Stimulated activated CD4-positive, alpha-beta T cell treated with anti-CD3 and anti-CD28 coated beads, Interleukin-1b, Interleukin-23, amount 100 ng/mL, for 4 hours (primary cell): Measurements from ENCODE around the gene KDM4C.

ENCODE experiments used
- DNase-seq, 2 donors: peaks; one replicate each; pipeline ENCODE4 v3.0.0-alpha.2; 2020; ENCODE audit warnings: low read depth in 2 of 2

The KDM4C gene

DNA sequence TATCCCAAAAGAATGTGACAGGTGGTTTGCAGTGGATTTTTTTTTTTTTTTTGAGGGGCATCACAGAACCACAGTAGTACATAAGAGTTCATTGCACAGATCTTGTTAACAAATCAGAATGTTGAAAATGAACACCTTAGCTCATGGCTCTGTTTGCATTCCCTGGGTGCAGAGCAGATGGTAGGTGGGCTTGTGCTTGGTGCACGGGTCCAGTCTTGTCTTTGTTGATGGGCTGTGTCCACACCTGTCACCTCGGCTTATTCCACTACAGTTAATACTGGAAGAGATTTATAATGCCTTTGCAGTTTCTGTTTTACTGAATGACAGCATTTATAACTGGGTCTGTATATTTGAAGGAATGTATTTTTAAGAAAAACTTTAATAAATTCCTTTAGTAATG lies 146.6 kb downstream of the KDM4C start:
- DNase-seq: no peak

DNA sequence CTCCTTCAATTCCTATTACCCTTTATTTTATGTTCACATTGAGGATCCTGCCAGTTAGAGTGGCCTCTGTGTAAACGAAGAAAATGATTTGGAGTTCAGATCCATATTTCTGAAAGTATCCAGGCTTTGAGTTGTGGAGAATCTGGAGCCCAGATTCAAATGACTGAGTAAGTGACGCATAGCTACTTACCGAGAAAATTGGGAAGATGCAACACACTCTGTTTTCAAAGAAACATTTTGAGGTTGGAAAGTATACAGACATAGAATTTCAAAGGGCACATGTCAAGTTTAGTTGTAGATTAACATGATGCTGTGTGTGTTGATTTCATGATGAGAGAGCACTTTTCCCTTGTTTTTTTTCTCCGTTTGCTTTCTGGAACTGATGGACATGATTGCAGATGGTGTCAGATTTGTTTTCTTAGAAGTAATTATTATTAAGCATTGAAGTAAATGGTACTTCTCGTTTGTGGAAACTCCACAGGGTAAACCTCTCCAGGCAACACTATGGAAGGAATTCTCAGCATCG lies 148.1 kb downstream of the KDM4C start:
- DNase-seq: no peak

DNA sequence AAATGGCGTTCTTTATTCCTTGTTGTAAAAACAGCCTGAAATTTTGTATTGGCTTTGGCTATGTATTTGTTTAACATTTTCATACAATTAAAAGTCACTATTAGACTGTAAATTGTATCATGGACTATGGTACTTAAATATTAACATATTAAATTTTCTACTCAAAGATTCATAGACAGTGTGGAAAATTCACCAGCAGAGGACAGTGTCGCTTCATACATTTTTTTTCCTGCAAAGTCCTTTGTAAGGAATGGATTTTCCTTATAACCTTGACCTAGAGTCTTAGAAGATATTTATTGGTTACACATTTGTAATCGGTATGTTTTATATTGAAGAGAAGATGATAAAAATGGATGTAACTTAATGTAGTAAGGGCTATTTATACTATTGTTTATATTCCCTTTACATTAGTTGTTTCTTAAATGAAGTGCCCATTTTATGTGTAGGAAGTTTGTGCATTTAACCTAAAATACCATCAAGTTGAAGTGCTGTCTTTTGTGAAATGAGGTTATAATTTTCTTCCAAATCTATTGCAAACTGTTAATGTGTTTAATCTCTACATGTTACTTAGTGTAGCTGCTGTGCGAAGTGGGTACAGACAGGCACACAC lies 150.1 kb downstream of the KDM4C start:
- DNase-seq: no peak

DNA sequence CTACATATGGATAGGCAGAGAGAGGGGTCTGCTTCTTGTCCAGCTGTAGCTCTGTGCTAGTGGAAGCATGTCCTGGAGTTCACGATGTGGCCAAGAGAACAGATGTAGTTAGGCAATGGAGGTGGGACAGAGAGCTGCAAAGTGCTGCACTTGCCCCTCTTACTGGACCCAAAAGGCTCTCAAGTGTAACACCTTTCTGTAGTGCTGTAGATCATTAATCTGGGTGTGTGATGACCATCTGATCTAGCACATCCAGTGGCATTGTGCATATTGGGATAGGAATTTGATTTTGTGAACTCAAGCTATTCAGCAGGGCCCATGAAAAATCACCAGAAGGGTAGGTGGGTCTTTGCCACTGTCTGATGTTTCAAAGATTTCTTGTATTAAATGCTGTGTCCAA lies 151.4 kb downstream of the KDM4C start:
- no peak for DNase-seq

DNA sequence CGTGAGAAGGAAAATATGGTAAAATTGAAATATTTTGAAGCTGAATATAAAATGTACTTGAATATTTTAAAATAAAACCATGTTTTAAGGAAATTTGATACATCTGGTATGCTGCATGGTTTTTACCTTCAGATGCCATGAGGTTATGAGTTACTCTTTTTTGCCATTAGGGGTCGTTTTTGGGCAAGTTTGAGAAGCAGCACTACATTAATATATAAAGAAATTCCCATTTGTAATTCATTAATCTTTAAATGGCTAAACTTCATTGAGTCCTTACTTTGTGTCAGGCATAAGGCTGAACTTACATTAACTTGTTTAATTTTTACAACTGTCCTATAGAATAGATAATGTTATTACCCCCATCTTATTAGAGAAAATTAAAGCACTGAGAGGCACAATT lies 152.3 kb downstream of the KDM4C start:
- DNase-seq: no peak

DNA sequence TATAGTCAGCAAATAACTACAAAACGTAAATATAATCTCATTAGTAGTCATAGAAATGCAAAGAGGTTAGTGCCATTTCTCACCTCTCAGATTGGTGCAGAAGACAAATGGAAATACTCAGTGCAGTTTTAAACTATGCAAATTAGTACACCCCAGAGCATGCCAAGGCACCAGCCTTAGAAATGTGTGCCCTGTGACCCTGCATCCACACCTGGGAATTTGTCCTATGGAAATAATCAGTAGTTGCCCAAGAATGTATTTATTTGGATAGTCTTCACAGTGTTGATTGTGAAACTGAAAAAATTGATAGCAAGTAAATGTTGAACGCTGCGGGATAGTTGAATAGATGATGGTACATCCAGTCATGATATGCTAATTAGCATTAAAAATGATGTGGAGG lies 152.7 kb downstream of the KDM4C start:
- no peak for DNase-seq

DNA sequence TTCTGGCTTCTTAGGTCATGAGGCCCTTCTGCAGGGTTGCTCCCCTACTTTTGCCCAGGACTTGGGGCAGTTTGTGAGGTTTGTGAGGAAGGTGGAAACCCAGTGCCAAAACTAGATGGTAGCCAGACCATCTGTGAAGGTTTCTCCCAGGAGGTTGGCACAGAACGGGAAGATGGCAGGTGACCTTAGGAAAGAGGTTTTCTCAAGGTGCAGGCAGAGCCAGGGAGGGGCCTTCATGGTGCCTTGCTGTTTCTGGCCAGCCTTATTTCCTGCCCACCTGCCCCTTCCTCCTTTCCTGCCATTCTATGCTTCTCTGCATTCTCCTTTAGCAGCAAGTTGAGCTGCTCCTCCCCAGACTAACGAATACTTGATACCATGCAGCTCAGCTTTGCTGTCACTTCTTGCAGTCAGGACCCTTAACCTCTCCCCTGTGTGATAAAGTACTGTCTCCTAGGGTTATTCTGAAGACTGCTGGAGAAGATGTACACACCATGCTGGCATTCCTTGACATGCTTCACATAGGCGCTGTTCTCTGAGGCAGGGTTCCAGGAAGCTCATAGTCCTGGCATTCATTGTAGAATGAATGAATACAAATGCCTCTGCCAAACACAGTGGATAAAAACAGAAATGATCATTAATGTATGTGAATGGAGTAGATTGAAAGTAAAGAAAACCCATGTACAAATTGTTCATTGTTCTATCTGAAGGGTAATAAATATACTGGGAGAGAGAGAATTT lies 154.3 kb downstream of the KDM4C start:
- no peak for DNase-seq

DNA sequence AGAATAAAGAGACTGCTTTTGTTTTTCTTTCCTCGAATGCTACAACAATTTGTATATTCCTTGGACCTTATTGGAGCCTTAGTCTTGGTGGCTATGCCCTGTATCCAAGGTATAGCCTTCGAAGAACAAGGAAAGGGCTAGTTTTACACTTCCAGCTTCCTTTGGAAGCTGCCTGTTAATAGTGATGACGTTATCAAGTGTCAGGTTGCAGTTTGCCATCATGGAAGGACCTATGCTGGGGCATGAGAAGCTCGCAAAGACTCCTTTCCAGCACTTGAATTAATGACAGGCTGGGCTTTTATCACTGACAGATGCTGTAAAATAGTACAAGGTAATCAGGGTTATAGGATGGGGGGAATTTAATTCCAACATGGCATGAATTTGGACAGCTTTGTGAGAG lies 157.9 kb downstream of the KDM4C start:
- DNase-seq: no peak

DNA sequence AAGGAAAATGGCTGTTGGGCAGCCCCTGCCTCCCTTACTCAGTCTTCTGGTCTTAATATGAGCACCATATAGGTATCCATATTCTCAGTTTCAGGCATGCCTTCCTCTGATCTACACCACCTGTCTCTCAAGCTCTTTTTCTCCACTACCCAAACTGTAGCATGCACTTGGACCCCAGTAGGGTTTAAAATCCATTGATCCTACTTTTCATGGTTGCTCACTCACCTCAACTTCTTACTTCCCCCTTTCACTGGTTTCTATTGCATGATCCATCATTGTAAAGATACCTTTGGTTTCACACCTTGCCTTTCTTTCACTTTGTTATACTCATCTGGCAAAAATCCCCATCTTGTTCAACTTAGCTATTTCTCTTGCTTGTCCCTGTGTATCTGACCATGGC lies 159.4 kb downstream of the KDM4C start:
- DNase-seq: no peak

DNA sequence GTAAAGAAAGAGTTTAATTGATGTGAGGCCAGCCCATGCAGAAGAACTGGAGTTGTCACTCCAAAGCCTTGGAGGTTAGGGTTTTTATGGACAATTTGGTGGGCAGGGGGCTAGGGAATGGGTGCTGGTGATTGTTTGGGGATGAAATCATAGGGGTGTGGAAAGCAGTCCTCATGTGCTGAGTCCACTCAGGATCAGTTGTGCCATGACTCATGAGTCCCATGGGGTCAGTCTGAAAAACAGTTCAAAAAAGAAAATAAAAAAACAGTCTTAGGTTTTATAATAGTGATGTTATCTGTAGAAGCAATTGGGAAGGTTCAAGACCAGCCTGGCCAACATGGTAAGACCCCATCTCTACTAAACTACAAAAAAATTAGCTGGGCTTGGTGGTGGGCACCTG lies 162.3 kb downstream of the KDM4C start:
- no peak for DNase-seq

DNA sequence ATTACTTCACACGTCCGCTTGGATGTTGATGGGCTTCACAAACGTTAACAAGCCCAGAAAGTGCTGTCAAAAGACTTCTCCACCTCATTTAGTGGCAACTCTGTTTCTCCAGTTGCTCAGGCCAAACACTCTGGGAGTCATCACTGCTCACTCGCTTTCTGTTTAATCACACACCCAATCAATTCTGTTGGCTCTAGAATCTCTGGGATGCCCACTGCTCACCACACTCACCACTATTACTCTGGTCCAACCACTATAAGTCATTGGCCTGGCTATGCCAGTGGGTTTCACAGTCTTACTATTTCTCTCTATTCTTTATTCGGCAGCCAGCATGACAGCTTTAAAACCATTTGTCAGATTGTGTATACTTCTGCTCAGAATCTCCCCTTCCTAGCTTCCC lies 163.5 kb downstream of the KDM4C start:
- no peak for DNase-seq

DNA sequence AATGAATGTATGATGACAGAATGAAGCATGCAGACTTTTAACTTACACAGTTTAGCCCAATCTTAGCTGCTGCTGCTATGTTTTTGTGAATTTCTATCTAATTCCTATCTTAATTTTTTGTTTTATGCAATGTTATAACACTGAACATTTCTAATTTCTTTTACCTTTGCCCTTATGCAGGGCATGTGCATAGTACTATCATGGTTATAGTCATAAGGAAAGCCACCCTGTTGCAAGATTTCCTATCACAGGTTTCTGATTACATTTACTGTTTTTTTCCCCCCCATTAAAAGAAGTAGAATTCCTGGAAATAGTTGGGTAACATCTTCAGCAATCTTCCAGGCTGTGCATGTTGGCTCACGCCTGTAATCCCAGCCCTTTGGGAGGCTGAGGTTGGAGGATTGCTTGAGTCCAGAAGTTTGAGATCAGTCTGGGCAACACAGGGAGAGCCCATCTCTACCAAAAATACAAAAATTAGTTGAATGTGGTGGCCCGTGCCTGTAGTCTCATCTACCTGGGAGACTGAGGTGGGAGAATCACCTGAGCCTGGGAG lies 164.4 kb downstream of the KDM4C start:
- DNase-seq: no peak

DNA sequence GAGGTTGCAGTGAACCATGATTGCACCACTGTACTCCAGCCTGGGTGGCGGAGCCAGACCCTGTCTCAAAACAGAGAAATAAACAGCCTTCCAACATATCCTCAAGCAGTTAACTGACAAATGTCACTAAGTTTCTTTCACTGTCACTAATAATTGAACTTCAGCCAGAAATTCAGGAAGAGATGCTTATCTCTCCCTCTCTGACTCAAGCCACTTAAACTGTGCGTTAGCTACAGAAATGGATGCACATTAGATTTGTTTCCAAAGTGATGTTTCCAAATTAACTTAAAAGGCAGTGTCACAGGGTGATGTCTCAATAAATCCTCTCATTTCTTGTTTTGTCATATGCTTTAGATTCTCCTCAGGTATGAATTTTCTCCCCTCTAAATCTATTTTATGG lies 164.9 kb downstream of the KDM4C start:
- DNase-seq: no peak

DNA sequence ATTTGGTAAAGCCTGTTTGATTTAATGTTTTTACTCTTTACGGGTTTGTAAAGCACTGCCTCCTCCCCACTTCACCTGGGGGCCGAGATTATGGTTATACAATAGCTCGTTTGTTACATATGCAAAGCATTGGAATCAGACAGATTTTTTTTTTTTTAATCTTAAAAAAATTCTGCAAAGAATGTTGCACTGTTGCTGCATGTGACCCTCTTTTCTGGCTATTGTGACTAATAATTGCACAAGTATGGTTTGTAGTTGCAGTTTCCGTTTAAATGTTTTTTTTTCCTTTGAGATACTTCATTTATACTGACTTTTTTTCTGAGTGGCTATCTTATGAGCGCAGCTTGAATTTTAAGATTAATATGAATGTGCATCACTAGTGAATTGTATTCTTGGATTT lies 165.3 kb downstream of the KDM4C start:
- DNase-seq: no peak

DNA sequence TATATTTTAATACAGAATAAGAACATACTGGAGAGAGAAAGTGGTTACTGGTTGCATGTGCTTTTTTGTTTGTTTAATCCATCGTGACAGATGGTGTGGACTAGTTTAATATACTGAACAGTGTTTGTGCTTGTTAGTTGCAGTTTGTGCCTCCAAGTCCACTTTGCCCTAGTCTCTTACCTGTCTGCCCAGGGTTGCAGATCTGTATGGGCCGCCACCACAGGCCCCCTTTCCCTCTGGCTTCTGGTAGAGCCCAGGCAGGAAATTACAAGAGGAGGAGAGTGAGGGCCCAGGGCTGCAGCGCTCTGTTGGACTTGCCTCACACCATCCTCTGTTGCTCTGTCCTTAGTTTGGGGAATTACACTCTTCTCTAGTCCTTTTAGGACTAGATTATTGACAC lies 166.4 kb downstream of the KDM4C start:
- DNase-seq: no peak

DNA sequence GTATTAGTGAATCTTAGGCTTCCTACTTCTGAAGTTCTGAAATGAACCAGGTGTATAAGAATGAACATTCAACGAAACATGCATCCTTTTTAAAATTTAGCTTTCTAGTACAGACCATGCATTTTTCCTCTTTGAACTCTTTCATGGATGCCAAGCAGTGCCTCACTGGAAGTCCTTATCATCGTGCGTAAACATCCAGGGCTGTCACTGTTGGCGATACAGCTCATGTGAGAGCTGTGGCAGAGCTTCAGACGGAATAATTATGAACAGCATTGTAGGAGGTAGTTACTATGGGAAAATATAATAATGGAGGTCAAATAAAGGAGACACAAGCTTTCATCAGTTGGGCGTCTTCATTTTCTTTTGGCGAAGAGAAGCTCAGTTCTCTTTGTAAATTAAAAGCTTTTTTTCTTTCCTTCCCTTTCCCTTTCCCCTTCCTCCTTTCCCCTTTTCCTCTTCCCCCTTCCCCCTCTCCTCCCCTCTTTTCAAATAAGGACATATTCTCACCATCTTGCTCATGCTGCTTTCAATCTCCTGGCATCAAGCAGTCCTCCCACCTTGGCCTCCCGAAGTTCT lies 167.3 kb downstream of the KDM4C start:
- DNase-seq: no peak

DNA sequence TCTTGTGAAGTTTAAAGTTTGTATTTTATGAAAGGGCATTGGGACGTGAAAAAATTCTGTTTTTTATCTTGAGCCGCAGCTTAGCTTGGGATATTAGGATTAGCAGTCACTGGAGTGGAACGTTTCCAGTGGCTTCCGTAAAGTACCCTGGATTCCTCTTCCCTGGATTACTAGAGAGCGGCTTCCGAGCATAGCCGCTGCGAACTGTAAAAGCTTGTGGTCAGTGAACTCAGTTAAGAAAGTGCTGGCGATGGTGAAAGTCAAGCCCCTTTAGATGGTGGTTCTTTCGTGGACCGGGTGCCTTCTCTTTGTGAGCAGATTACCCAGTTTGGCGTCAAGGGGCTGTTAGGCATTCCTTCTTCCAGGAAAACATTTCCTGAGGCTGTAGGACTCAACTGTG lies 168.1 kb downstream of the KDM4C start:
- DNase-seq: no peak

DNA sequence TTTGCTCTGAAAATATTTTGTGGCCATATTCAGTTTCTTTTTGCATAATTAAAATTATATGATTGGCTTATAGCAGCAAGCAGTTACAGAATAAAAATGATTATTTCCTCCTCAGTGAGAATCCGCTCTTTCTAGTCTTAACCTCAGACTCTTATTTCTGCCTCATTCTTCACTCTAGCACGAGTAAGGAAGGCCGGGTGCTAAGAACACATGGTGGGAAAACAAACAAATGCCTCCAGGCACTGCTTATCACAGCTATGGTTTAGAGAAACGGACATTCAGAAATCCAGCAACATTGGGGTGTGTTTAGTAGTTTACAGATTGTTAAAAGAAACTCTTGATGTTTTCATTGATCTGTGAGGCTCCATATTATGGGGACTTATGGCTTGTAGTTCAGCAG lies 168.7 kb downstream of the KDM4C start:
- no peak for DNase-seq

DNA sequence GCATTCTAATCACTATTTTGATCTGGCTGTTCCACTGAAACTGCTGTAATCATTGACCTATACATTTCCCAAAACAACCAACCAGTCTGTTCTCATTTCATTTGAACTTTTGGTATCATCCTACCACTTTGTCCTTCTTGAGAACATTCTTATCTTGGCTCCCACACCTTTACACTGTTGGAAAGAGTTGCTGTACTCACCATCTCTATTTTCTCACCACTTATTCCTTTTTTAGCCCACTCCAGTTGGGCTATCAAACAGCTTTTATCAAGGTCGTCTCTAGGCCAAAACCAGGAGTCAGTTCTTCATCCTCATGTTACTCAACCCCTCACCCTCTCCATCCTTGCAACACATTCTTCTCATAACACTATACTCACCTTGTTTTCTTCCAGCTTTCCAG lies 170.1 kb downstream of the KDM4C start:
- DNase-seq: no peak

DNA sequence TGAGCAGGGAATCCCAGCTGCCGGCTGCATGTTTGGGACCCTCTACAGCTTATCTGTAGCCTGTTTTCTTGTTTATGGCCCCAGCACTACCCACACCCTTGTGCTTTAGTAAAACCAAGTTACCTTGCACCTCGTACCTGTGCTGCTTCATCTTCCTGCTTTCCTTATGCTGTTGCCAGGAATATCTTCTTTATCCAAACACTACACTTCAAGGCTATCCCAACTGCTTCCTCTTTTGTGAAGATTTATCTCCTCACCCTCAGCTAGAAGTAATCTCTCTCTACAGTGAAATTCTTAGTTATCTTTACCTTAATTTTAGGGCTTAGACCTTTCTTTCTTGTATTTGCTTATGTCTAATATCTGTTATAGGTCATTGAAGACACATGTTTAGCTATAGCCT lies 171.1 kb downstream of the KDM4C start:
- no peak for DNase-seq

DNA sequence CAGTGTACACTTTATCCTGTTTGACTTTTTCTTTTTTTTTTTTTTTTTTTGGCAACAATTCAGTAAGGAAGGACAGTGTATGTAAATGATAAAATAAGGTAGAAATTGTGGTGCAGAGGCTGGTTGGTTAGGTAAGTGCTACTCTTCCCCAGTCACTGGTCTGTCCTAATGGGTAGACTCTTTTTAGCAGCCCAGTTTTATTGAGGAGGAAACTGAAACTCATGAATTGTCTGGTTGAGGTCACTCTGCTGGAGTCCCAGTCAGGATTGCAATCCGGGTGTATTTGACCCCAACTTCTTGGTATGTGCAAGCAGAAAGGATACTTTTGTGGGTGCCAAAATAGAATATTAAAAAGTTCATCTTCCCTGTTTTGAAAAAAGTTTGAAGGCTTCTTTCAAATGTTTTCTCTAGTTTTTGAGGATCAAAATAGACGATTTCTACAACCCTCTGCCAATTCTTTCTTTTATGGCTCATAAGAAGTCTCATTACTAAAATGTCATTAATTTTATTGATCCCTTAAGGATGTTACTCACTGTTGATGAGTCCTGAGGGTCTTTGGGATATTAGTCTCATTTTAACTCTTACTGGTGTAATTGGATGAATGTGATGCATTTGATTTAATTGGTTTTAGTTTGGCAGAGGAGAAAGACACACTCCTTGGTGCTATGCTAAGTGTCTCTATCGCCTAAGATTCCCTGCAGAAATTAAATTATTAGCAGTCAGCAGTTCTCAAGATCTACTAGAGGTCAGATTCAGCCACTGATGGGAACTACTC lies 171.9 kb downstream of the KDM4C start:
- DNase-seq: no peak

DNA sequence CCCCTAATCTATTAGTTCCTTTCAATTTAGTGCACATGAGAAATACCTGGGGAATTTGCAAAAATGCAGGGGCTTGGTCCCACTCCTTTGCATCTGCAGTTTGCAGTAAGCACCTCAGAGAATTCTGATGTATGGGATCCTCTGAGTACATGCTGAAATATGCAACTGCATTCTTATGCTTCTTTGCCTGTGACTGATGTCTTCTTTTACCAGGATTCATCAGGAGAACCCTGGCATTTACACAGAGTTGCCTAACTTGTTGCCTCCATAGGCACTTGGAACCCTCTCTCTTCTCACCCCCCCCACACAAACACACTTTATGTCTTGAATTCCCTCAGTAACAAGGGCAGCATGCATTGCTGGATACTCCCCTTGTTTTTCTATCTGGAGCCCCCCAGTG lies 173.1 kb downstream of the KDM4C start:
- no peak for DNase-seq
